Measurements from ENCODE around the gene UNK. TPM values are rescaled to one million over a fixed set of nuclear protein-coding genes. Genes with fewer than 3 reads are reported as not detected.
A peak's percentile ranks its signal among the peaks of the same experiment; 100 is the strongest.

Gene UNK
- polyA plus RNA-seq, 2 of the 4 experiments (the other 2 are of a cell fraction), result 27.0 to 34.5 TPM

GRCh38 chr17:75752405-75752709 lies 32.2 kb upstream of the UNK start:
- no peak overlapping the region for H3K4me2 ChIP-seq
- H3K4me3 ChIP-seq, result no peak overlapping the region
- DNase-seq (ENCODE audit: low read depth in 1 of 2, low spot score in 1 of 2) (no peak), FAIRE-seq (no peak), ATAC-seq (no peak)
- H3K9me3 ChIP-seq, result no peaks in the 10 kb centered on the region
- POLR2A ChIA-PET, result interaction anchor here (1.0 kb wide), 1 partner anchor 23 kb away, joined by 3 read pairs; no protein-coding TSS in a partner anchor
- peaks cover 10% of the 10 kb centered on the region for H3K4me1 ChIP-seq
- TF ChIP-seq KDM1A (IDR thresholded peaks at IDR 0.05; ENCODE audit: low read depth) (no peak), MAX (IDR thresholded peaks at IDR 0.05) (no peak), CBX2 (IDR thresholded peaks at IDR 0.05; ENCODE audit: borderline replicate concordance, low read depth) (no peak), USF2 (IDR thresholded peaks at IDR 0.05) (no peak), FOSB (CRISPR knock-in tag; IDR thresholded peaks at IDR 0.05) (no peak), POLR2AphosphoS2 (conservative IDR thresholded peaks at IDR 0.05; ENCODE audit: low read length) (no peak), KDM5A (IDR thresholded peaks at IDR 0.05) (no peak), E2F6 (IDR thresholded peaks at IDR 0.05; ENCODE audit: borderline replicate concordance, low read depth) (no peak), FOXS1 (CRISPR knock-in tag; IDR thresholded peaks at IDR 0.05) (no peak), EHMT2 (IDR thresholded peaks at IDR 0.05; ENCODE audit: low read depth) (no peak), RNF2 (IDR thresholded peaks at IDR 0.05; ENCODE audit: borderline replicate concordance, low read depth) (no peak), TP53 (CRISPR knock-in tag; IDR thresholded peaks at IDR 0.05) (no peak), ZNF302 (CRISPR knock-in tag; IDR thresholded peaks at IDR 0.05) (no peak), ZFP36 (IDR thresholded peaks at IDR 0.05; ENCODE audit: borderline replicate concordance, partially characterized antibody) (no peak), JUN (IDR thresholded peaks at IDR 0.05) (no peak)
- CTCF ChIA-PET, result interaction anchor here (0.6 to 43.5 kb wide), 6 partner anchors 8 to 108 kb away, joined by 3 to 1931 read pairs (median 4); partner anchors contain the start of genes GALK1, RECQL5, SAP30BP and SMIM5
- WGBS (ENCODE audit: missing lambda C conversion rate), result 93% methylated on average over 10 of the region's 10 CpGs
- no peak overlapping the region for H3K27ac ChIP-seq

- DNase-seq (ENCODE audit: low read depth in 1 of 2, low spot score in 1 of 2) (no peak), ATAC-seq (no peak), FAIRE-seq (no peak)
- POLR2A ChIA-PET, result interaction anchor here (1.0 to 1.6 kb wide), 2 partner anchors 23 to 27 kb away, joined by 3 to 6 read pairs; no protein-coding TSS in a partner anchor
- Histone ChIP-seq H3K4me1 (peaks cover 6% of the 10 kb centered on the region; the same call in 1 of the 3 replicates), H3K27ac (no peak overlapping the region), H3K4me2 (no peak overlapping the region), H3K4me3 (no peak overlapping the region), H3K9me3 (no peaks in the 10 kb centered on the region)
- CTCF ChIA-PET, result interaction anchor here (0.6 to 43.5 kb wide), 12 partner anchors 7 to 570 kb away, joined by 3 to 1931 read pairs (median 3); partner anchors contain the start of genes GALK1, RECQL5, SAP30BP and SMIM5
- WGBS (ENCODE audit: missing lambda C conversion rate), result 85% methylated on average over 19 of the region's 19 CpGs
- peak; percentile 80; the same call in 1 of the 2 replicates for TF ChIP-seq HDAC2 (IDR thresholded peaks at IDR 0.05)
- no peak for TF ChIP-seq CBX2 (IDR thresholded peaks at IDR 0.05; ENCODE audit: borderline replicate concordance, low read depth)
- TF ChIP-seq CHD4 (IDR thresholded peaks at IDR 0.05; ENCODE audit: borderline replicate concordance), result peak; percentile 92
- no peak for TF ChIP-seq FOSL2 (IDR thresholded peaks at IDR 0.05)
- 0 out of 2 replicates have a peak, but pooled peaks have one; percentile 9 for TF ChIP-seq FOSL2 (CRISPR knock-in tag; IDR thresholded peaks at IDR 0.05)
- peak; percentile 94; the same call in 1 of the 2 replicates for TF ChIP-seq KDM1A (IDR thresholded peaks at IDR 0.05; ENCODE audit: low read depth)
These were observed 31.6 kb upstream of the UNK start for GRCh38 chr17:75752802-75753513.

- no peak for FAIRE-seq
- no peak for TF ChIP-seq FOXS1 (CRISPR knock-in tag; IDR thresholded peaks at IDR 0.05)
- TF ChIP-seq PHF8 (IDR thresholded peaks at IDR 0.05; ENCODE audit: borderline replicate concordance, low read depth), result no peak
- TF ChIP-seq NPAS2 (CRISPR knock-in tag; IDR thresholded peaks at IDR 0.05; ENCODE audit: borderline replicate concordance), result no peak
- TF ChIP-seq ATOH8 (CRISPR knock-in tag; IDR thresholded peaks at IDR 0.05; ENCODE audit: low read depth), result no peak
- TF ChIP-seq HOXB13 (CRISPR knock-in tag; IDR thresholded peaks at IDR 0.05; ENCODE audit: low read depth), result no peak
- no peak for TF ChIP-seq GATA3 (IDR thresholded peaks at IDR 0.05; ENCODE audit: borderline replicate concordance)
- TF ChIP-seq EP300 (IDR thresholded peaks at IDR 0.05), result no peak
- no peak for TF ChIP-seq USF2 (IDR thresholded peaks at IDR 0.05)
- TF ChIP-seq CBX2 (IDR thresholded peaks at IDR 0.05; ENCODE audit: borderline replicate concordance, low read depth), result no peak
- TF ChIP-seq CHD2 (IDR thresholded peaks at IDR 0.05; ENCODE audit: low read length, partially characterized antibody), result no peak
- TF ChIP-seq KDM1A (IDR thresholded peaks at IDR 0.05; ENCODE audit: low read depth), result no peak
- TF ChIP-seq RAD21 (conservative IDR thresholded peaks at IDR 0.05 in 1 of 2, IDR thresholded peaks at IDR 0.05 in 1 of 2), result no peak
- no peak overlapping the region for H3K4me3 ChIP-seq
- H3K9me3 ChIP-seq, result no peaks in the 10 kb centered on the region
- no peak overlapping the region for H3K4me2 ChIP-seq
- ChIA-PET CTCF (interaction anchor here (0.6 to 43.5 kb wide), 12 partner anchors 5 to 570 kb away, joined by 3 to 1931 read pairs (median 4); partner anchors contain the start of genes GALK1, RECQL5, SAP30BP and SMIM5), POLR2A (interaction anchor here (1.0 to 1.6 kb wide), 2 partner anchors 22 to 26 kb away, joined by 3 to 6 read pairs; no protein-coding TSS in a partner anchor)
- DNase-seq (ENCODE audit: low read depth in 1 of 2, low spot score in 1 of 2), result no peak
- no peak overlapping the region for H3K27ac ChIP-seq
- 95% methylated on average over 25 of the region's 76 CpGs for WGBS (ENCODE audit: missing lambda C conversion rate)
- ATAC-seq, result no peak
- H3K4me1 ChIP-seq, result peaks cover 6% of the 10 kb centered on the region; the same call in 1 of the 3 replicates
These were observed 30.9 kb upstream of the UNK start for GRCh38 chr17:75753514-75754377.
